GM12878 (cell line): ENCODE measurements around the gene GPR108. TPM values are rescaled to one million over a fixed set of nuclear protein-coding genes. Genes with fewer than 3 reads are reported as not detected.

Experiments
- ATAC-seq: fragments of 200-7000 bp; cut with Tn5 transposase; 3 replicates; pipeline ENCODE4 v1.9.1; 2020; ENCODE audit warnings: mild to moderate bottlenecking, moderate library complexity
- BruUV-seq: library from RNA; stranded (reverse); fragments of 400-500 nt; replicated peaks from 2 replicates; lab custom pipeline; 2021; lab: Mats Ljungman, UMichigan
- CTCF ChIA-PET: fragments of 300-600 bp; sonication (Branson Sonifier 250); formaldehyde crosslinking; extraction: SDS; loops from one replicate; lab custom pipeline; 2021; ENCODE audit warnings: inconsistent platforms; lab: Yijun Ruan, JAX
- POLR2A ChIA-PET: fragments of 350-600 bp; formaldehyde crosslinking; extraction: SDS; loops from one replicate; lab custom pipeline; 2021; ENCODE audit warnings: inconsistent platforms; lab: Charles Lee
- RAD21 ChIA-PET: fragments of 300-600 bp; sonication (Branson Sonifier 250); formaldehyde crosslinking; loops from one replicate; lab custom pipeline; 2023; ENCODE audit warnings: antibody characterized with exemption; ENCODE audit not compliant: unreplicated experiment; lab: Charles Lee
- SMC1A ChIA-PET: fragments of 300-600 bp; sonication (Branson Sonifier 250); formaldehyde crosslinking; loops from one replicate; lab custom pipeline; 2023; ENCODE audit not compliant: unreplicated experiment, uncharacterized antibody; lab: Charles Lee
- DNase-seq: peaks from one replicate; pipeline ENCODE4 v3.0.0-alpha.2; 2011; ENCODE audit warnings: low read depth, low spot score
- FAIRE-seq: peaks from 3 replicates; lab custom pipeline; 2011; peaks lifted over from hg19 to GRCh38; lab: Jason Lieb, UNC
- H2AFZ ChIP-seq: 2 replicates; pipeline ENCODE4 v1.6.0; 2011; ENCODE audit warnings: low read depth, low read length, control low read depth; ENCODE audit not compliant: control insufficient read depth
- H3K27ac ChIP-seq: 2 replicates; pipeline ENCODE4 v1.5.1; 2011; ENCODE audit warnings: control low read depth; ENCODE audit not compliant: control insufficient read depth, insufficient read depth
- H3K27me3 ChIP-seq, 2 experiments: replicated peaks in 1 of 2; 2 replicates each; pipeline versions ENCODE4 v1.6.0 to v1.6.1; 2011; ENCODE audit warnings: low read length in 1 of 2; ENCODE audit not compliant: control insufficient read depth in 2 of 2, insufficient read depth in 2 of 2
- H3K36me3 ChIP-seq, 2 experiments: 2 replicates each; pipeline ENCODE4 v1.5.1; 2011; ENCODE audit warnings: low read length in 1 of 2; ENCODE audit not compliant: control insufficient read depth in 2 of 2, insufficient read depth in 2 of 2
- H3K4me1 ChIP-seq: 2 replicates; pipeline ENCODE4 v1.6.1; 2011; ENCODE audit warnings: mild to moderate bottlenecking, low read length, moderate library complexity, mixed read lengths; ENCODE audit not compliant: control insufficient read depth, insufficient read depth
- H3K4me2 ChIP-seq: 2 replicates; pipeline ENCODE4 v1.6.0; 2011; ENCODE audit warnings: control low read depth; ENCODE audit not compliant: control insufficient read depth, insufficient read depth
- H3K4me3 ChIP-seq: fragments of 200-600 bp; sonication (generic); 2 replicates; pipeline ENCODE4 v1.5.1; 2016
- H3K79me2 ChIP-seq: 2 replicates; pipeline ENCODE4 v1.6.0; 2011; ENCODE audit warnings: low read length; ENCODE audit not compliant: control insufficient read depth, insufficient read depth
- H3K9ac ChIP-seq: 2 replicates; pipeline ENCODE4 v1.8.0; 2011; ENCODE audit warnings: low read length, control low read depth, mixed read lengths; ENCODE audit not compliant: control insufficient read depth, insufficient read depth
- H3K9me3 ChIP-seq: replicated peaks from 3 replicates; pipeline ENCODE4 v1.5.1; 2011; ENCODE audit warnings: mild to moderate bottlenecking, low read length; ENCODE audit not compliant: control insufficient read depth, insufficient read depth
- H4K20me1 ChIP-seq: 2 replicates; pipeline ENCODE4 v1.6.0; 2011; ENCODE audit not compliant: control insufficient read depth, insufficient read depth
- MYB ChIP-seq: fragments of 150-350 bp; IDR thresholded peaks from 2 replicates; pipeline ENCODE4 v1.6.1; 2014; ENCODE audit warnings: mild to moderate bottlenecking, low read depth, low read length, borderline replicate concordance
- NFYB ChIP-seq: IDR thresholded peaks from 2 replicates; pipeline ENCODE4 v1.6.1; 2011; ENCODE audit warnings: low read depth, mild to moderate bottlenecking, low read length, improper control_type of control experiment, moderate library complexity; ENCODE audit not compliant: insufficient read depth
- SIN3A ChIP-seq: IDR thresholded peaks from 2 replicates; pipeline ENCODE4 v1.6.1; 2012; ENCODE audit warnings: low read depth, low read length, improper control_type of control experiment
- SUZ12 ChIP-seq: fragments of 200-600 bp; sonication (generic); IDR thresholded peaks from one replicate; pipeline ENCODE4 v1.6.1; 2018; ENCODE audit warnings: antibody characterized with exemption, mild to moderate bottlenecking; ENCODE audit not compliant: unreplicated experiment
- TAF1 ChIP-seq: IDR thresholded peaks from 2 replicates; pipeline ENCODE4 v1.6.1; 2011; ENCODE audit warnings: mild to moderate bottlenecking, low read depth, low read length, borderline replicate concordance
- TCF12 ChIP-seq: IDR thresholded peaks from 2 replicates; pipeline ENCODE4 v1.6.1; 2011; ENCODE audit warnings: low read depth, mild to moderate bottlenecking, low read length
- WGBS: methylation state at CpG from one replicate; pipeline ENCODE4 v1.1.6; 2016; ENCODE audit warnings: low lambda C conversion rate; ENCODE audit not compliant: insufficient replicate concordance, insufficient coverage; ENCODE audit errors: missing lambda C conversion rate; 5-methylcytosine and 5-hydroxymethylcytosine counted together
- in situ Hi-C: fragments of 300-500 bp; cut with MboI; formaldehyde crosslinking; loops from 9 replicates; pipeline ENCODE4 v1.14.3; 2018; ENCODE audit warnings: mixed read lengths
- intact Hi-C: fragments of 100-400 bp; cut with micrococcal nuclease; formaldehyde crosslinking; loops from one replicate; pipeline ENCODE4 v1.14.2; 2022; ENCODE audit not compliant: unreplicated experiment
- microRNA-seq: library from miRNA; unstranded; fragments of <30 nt; microRNA quantifications from one replicate; pipeline ENCODE4, GENCODE V29; 2018
- polyA plus RNA-seq, 11 experiments: library from polyadenylated mRNA; depleted of rRNA in 4 of 11; unstranded in 6 of 11; stranded (reverse) in 5 of 11; fragments of >200 nt; fragmentation: Nextera tagmentation in 4 of 11; fragmentation: Illumina TruSeq in 1 of 11; extraction: Ambion mirVana in 4 of 11; extraction: Trizol in 1 of 11; gene quantifications; 1 replicate in 1 of 11; 2 replicates in 10 of 11; pipeline versions ENCODE4 v1.2.1 to v1.2.3, GENCODE V29; 2011 to 2016; ENCODE audit warnings: inconsistent platforms in 2 of 11, missing spikeins in 2 of 11, low read depth in 1 of 11
- total RNA-seq, 4 experiments: library from RNA; depleted of rRNA in 3 of 4; stranded (reverse); fragments of >200 nt in 3 of 4; fragmentation: Illumina TruSeq in 1 of 4; extraction: Trizol in 1 of 4; gene quantifications; 2 replicates each; pipeline versions ENCODE4 v1.2.1 to v1.2.3, GENCODE V29; 2013 to 2021

Gene GPR108
- total and polyA plus RNA-seq, 10 of the 15 experiments (the other 5 are each of a cell fraction or from before 2014, with no cell fraction given) = 4.4 to 87.2 (median 57.1) TPM

- peaks cover 6% of the 10 kb centered on the region for H3K4me1 ChIP-seq
- no peak for DNase-seq
- no peak for FAIRE-seq
- ChIA-PET RAD21 (no interaction called here), POLR2A (interaction anchor here (0.8 kb wide), 1 partner anchor 10 kb away, joined by 3 read pairs; no protein-coding TSS in a partner anchor), SMC1A (interaction anchor here (1.2 to 1.3 kb wide), 2 partner anchors 21 to 35 kb away, joined by 3 read pairs; no protein-coding TSS in a partner anchor), CTCF (interaction anchor here (0.6 kb wide), 1 partner anchor 9 kb away, joined by 5 read pairs; no protein-coding TSS in a partner anchor)
- no TSS peak for BruUV-seq
- no peaks in the 10 kb centered on the region; a peak in 1 of 4 replicates for H3K36me3 ChIP-seq
- H4K20me1 ChIP-seq = no peaks in the 10 kb centered on the region
- H3K79me2 ChIP-seq = no peaks in the 10 kb centered on the region
- in situ Hi-C loops (no loop called here), intact Hi-C loops (no loop called here)
- no peaks in the 10 kb centered on the region for H3K9me3 ChIP-seq
- TF ChIP-seq SUZ12 (no peak), TAF1 (no peak), SIN3A (no peak), MYB (no peak), NFYB (no peak)
- H3K27ac ChIP-seq = no peak overlapping the region
- H3K9ac ChIP-seq = no peak overlapping the region
- no peak overlapping the region for H3K4me3 ChIP-seq
- 0% methylated on average over 3 of the region's 3 CpGs for WGBS
- no peak overlapping the region for H3K4me2 ChIP-seq
- no peaks in the 10 kb centered on the region for H3K27me3 ChIP-seq
- H2AFZ ChIP-seq = no peak overlapping the region
- no peak for ATAC-seq
Measured at GRCh38 chr19:6682607-6683128, 54.7 kb downstream of the GPR108 start.

- BruUV-seq = no TSS peak
- no peak for DNase-seq
- peaks cover 8% of the 10 kb centered on the region for H3K4me1 ChIP-seq
- WGBS = 88% methylated on average over 1 of the region's 1 CpG
- ChIA-PET CTCF (interaction anchor here (0.6 to 1.9 kb wide), 3 partner anchors 36 to 41 kb away, joined by 3 to 9 read pairs (median 3); no protein-coding TSS in a partner anchor), RAD21 (interaction anchor here (1.3 kb wide), 1 partner anchor 10 kb away, joined by 4 read pairs; no protein-coding TSS in a partner anchor), POLR2A (interaction anchor here (0.6 to 1.9 kb wide), 2 partner anchors 8 to 99 kb away, joined by 4 to 10 read pairs; no protein-coding TSS in a partner anchor)
- no peaks in the 10 kb centered on the region for H3K9me3 ChIP-seq
- H3K4me2 ChIP-seq = no peak overlapping the region
- no peak overlapping the region for H2AFZ ChIP-seq
- FAIRE-seq = no peak
- no peaks in the 10 kb centered on the region; a peak in 1 of 4 replicates for H3K36me3 ChIP-seq
- H3K79me2 ChIP-seq = no peaks in the 10 kb centered on the region
- intact Hi-C loops = no loop called here
- H3K27me3 ChIP-seq = no peaks in the 10 kb centered on the region
- no peak overlapping the region for H3K4me3 ChIP-seq
- no peak for TF ChIP-seq TCF12
- TF ChIP-seq, all 136 proteins: peak for 0
- Histone ChIP-seq H3K9ac (no peak overlapping the region), H3K27ac (no peak overlapping the region), H4K20me1 (no peaks in the 10 kb centered on the region)
- in situ Hi-C loops = no loop called here
- SMC1A ChIA-PET = interaction anchor here (1.0 to 2.3 kb wide), 4 partner anchors 10 to 41 kb away, joined by 3 to 7 read pairs (median 3); partner anchors contain the start of gene TNFSF14
- ATAC-seq = no peak
Measured at GRCh38 chr19:6680141-6680540, 57.2 kb downstream of the GPR108 start.

Small RNA genes within 50 kb of the gene (microRNA-seq; reads per million reads assigned to microRNA genes)
- 0.75 reads per million for gene MIR6791

Other genes with a start within 250 kb of the GPR108 start
Only the 7 nearest of the 9 such genes appear.
- 421 and 441 TPM in 2 replicates for gene CD70, start 146.4 kb downstream of the GPR108 start, total RNA-seq (2014; rRNA removed)
- 151 and 155 TPM in 2 replicates for gene CD70, start 146.4 kb downstream of the GPR108 start, total RNA-seq (2014; rRNA removed; fragmentation: Illumina TruSeq; extraction: Trizol)
- gene CD70, start 146.4 kb downstream of the GPR108 start, total RNA-seq (2021) = 269 and 285 TPM in 2 replicates
- 117 and 262 TPM in 2 replicates for gene CD70, start 146.4 kb downstream of the GPR108 start, polyA plus RNA-seq (2011; rRNA removed)
- 9.4 and 52.9 TPM in 2 replicates for gene CD70, start 146.4 kb downstream of the GPR108 start, polyA plus RNA-seq (2014; fragmentation: Illumina TruSeq; extraction: Trizol)
- gene CD70, start 146.4 kb downstream of the GPR108 start, polyA plus RNA-seq (2014; fragmentation: Nextera tagmentation; extraction: Ambion mirVana) = 10 to 100 TPM; 16.4 to 35.8 TPM
- 405 and 437 TPM in 2 replicates for gene CD70, start 146.4 kb downstream of the GPR108 start, polyA plus RNA-seq (2014; rRNA removed)
- 100 to 1,000 TPM; 348 to 371 TPM for gene CD70, start 146.4 kb downstream of the GPR108 start, polyA plus RNA-seq (2016; fragmentation: Nextera tagmentation; extraction: Ambion mirVana)
- 37.2 and 38.9 TPM in 2 replicates for gene TNFSF14, start 67.4 kb downstream of the GPR108 start, total RNA-seq (2014; rRNA removed)
- gene TNFSF14, start 67.4 kb downstream of the GPR108 start, total RNA-seq (2014; rRNA removed; fragmentation: Illumina TruSeq; extraction: Trizol) = 30.6 and 31.4 TPM in 2 replicates
- gene TNFSF14, start 67.4 kb downstream of the GPR108 start, total RNA-seq (2021) = 36.7 and 40.5 TPM in 2 replicates
- 17.3 and 21.7 TPM in 2 replicates for gene TNFSF14, start 67.4 kb downstream of the GPR108 start, polyA plus RNA-seq (2011; rRNA removed)
- 34.2 and 34.7 TPM in 2 replicates for gene TNFSF14, start 67.4 kb downstream of the GPR108 start, polyA plus RNA-seq (2014; fragmentation: Illumina TruSeq; extraction: Trizol)
- gene TNFSF14, start 67.4 kb downstream of the GPR108 start, polyA plus RNA-seq (2014; fragmentation: Nextera tagmentation; extraction: Ambion mirVana) = 1 to 10 TPM; 4.3 to 5.7 TPM
- 26.6 and 29.4 TPM in 2 replicates for gene TNFSF14, start 67.4 kb downstream of the GPR108 start, polyA plus RNA-seq (2014; rRNA removed)
- gene TNFSF14, start 67.4 kb downstream of the GPR108 start, polyA plus RNA-seq (2016; fragmentation: Nextera tagmentation; extraction: Ambion mirVana) = 10 to 100 TPM; 30.0 to 31.2 TPM
- 0.28 and 1.6 TPM in 2 replicates for gene C3, start 16.9 kb downstream of the GPR108 start, total RNA-seq (2014; rRNA removed)
- 0.54 and 1.1 TPM in 2 replicates for gene C3, start 16.9 kb downstream of the GPR108 start, total RNA-seq (2014; rRNA removed; fragmentation: Illumina TruSeq; extraction: Trizol)
- 5.9 and 6.7 TPM in 2 replicates for gene C3, start 16.9 kb downstream of the GPR108 start, total RNA-seq (2021)
- gene C3, start 16.9 kb downstream of the GPR108 start, polyA plus RNA-seq (2011; rRNA removed) = 1.1 and 1.9 TPM in 2 replicates
- 0.79 and 3.0 TPM in 2 replicates for gene C3, start 16.9 kb downstream of the GPR108 start, polyA plus RNA-seq (2014; fragmentation: Illumina TruSeq; extraction: Trizol)
- gene C3, start 16.9 kb downstream of the GPR108 start, polyA plus RNA-seq (2014; fragmentation: Nextera tagmentation; extraction: Ambion mirVana) = 1 to 10 TPM in 1 of 2 experiments, under 1 TPM in 1; 0.64 to 2.7 TPM
- gene C3, start 16.9 kb downstream of the GPR108 start, polyA plus RNA-seq (2014; rRNA removed) = 0.95 and 2.2 TPM in 2 replicates
- under 1 TPM; 0.20 to 0.25 TPM for gene C3, start 16.9 kb downstream of the GPR108 start, polyA plus RNA-seq (2016; fragmentation: Nextera tagmentation; extraction: Ambion mirVana)
- gene TRIP10, start 2.1 kb upstream of the GPR108 start, total RNA-seq (2014; rRNA removed) = 34.6 and 39.5 TPM in 2 replicates
- gene TRIP10, start 2.1 kb upstream of the GPR108 start, total RNA-seq (2014; rRNA removed; fragmentation: Illumina TruSeq; extraction: Trizol) = 28.1 and 28.5 TPM in 2 replicates
- gene TRIP10, start 2.1 kb upstream of the GPR108 start, total RNA-seq (2021) = 48.6 and 52.7 TPM in 2 replicates
- 30.1 and 44.0 TPM in 2 replicates for gene TRIP10, start 2.1 kb upstream of the GPR108 start, polyA plus RNA-seq (2011; rRNA removed)
- 34.7 and 38.5 TPM in 2 replicates for gene TRIP10, start 2.1 kb upstream of the GPR108 start, polyA plus RNA-seq (2014; fragmentation: Illumina TruSeq; extraction: Trizol)
- 1 to 10 TPM in 1 of 2 experiments, under 1 TPM in 1; 0.79 to 2.2 TPM for gene TRIP10, start 2.1 kb upstream of the GPR108 start, polyA plus RNA-seq (2014; fragmentation: Nextera tagmentation; extraction: Ambion mirVana)
- 54.5 and 56.3 TPM in 2 replicates for gene TRIP10, start 2.1 kb upstream of the GPR108 start, polyA plus RNA-seq (2014; rRNA removed)
- gene TRIP10, start 2.1 kb upstream of the GPR108 start, polyA plus RNA-seq (2016; fragmentation: Nextera tagmentation; extraction: Ambion mirVana) = 10 to 100 TPM; 26.6 to 30.4 TPM
- 16.8 and 20.6 TPM in 2 replicates for gene SH2D3A, start 29.9 kb upstream of the GPR108 start, total RNA-seq (2014; rRNA removed)
- gene SH2D3A, start 29.9 kb upstream of the GPR108 start, total RNA-seq (2014; rRNA removed; fragmentation: Illumina TruSeq; extraction: Trizol) = 6.0 and 8.7 TPM in 2 replicates
- 18.8 and 20.6 TPM in 2 replicates for gene SH2D3A, start 29.9 kb upstream of the GPR108 start, total RNA-seq (2021)
- gene SH2D3A, start 29.9 kb upstream of the GPR108 start, polyA plus RNA-seq (2011; rRNA removed) = 4.9 and 6.6 TPM in 2 replicates
- gene SH2D3A, start 29.9 kb upstream of the GPR108 start, polyA plus RNA-seq (2014; fragmentation: Illumina TruSeq; extraction: Trizol) = 3.4 and 7.7 TPM in 2 replicates
- 1 to 10 TPM in 1 of 2 experiments, under 1 TPM in 1; 0.77 to 1.4 TPM for gene SH2D3A, start 29.9 kb upstream of the GPR108 start, polyA plus RNA-seq (2014; fragmentation: Nextera tagmentation; extraction: Ambion mirVana)
- 24.4 and 24.7 TPM in 2 replicates for gene SH2D3A, start 29.9 kb upstream of the GPR108 start, polyA plus RNA-seq (2014; rRNA removed)
- 10 to 100 TPM; 10.3 to 12.9 TPM for gene SH2D3A, start 29.9 kb upstream of the GPR108 start, polyA plus RNA-seq (2016; fragmentation: Nextera tagmentation; extraction: Ambion mirVana)
- gene VAV1, start 35.1 kb upstream of the GPR108 start, total RNA-seq (2014; rRNA removed) = 46.4 and 50.7 TPM in 2 replicates
- 39.9 and 44.5 TPM in 2 replicates for gene VAV1, start 35.1 kb upstream of the GPR108 start, total RNA-seq (2014; rRNA removed; fragmentation: Illumina TruSeq; extraction: Trizol)
- gene VAV1, start 35.1 kb upstream of the GPR108 start, total RNA-seq (2021) = 65.4 and 76.8 TPM in 2 replicates
- gene VAV1, start 35.1 kb upstream of the GPR108 start, polyA plus RNA-seq (2011; rRNA removed) = 21.9 and 36.9 TPM in 2 replicates
- 31.2 and 47.2 TPM in 2 replicates for gene VAV1, start 35.1 kb upstream of the GPR108 start, polyA plus RNA-seq (2014; fragmentation: Illumina TruSeq; extraction: Trizol)
- gene VAV1, start 35.1 kb upstream of the GPR108 start, polyA plus RNA-seq (2014; fragmentation: Nextera tagmentation; extraction: Ambion mirVana) = 1 to 10 TPM; 1.6 to 4.3 TPM
- gene VAV1, start 35.1 kb upstream of the GPR108 start, polyA plus RNA-seq (2014; rRNA removed) = 48.5 and 52.7 TPM in 2 replicates
- 10 to 100 TPM; 15.0 to 15.9 TPM for gene VAV1, start 35.1 kb upstream of the GPR108 start, polyA plus RNA-seq (2016; fragmentation: Nextera tagmentation; extraction: Ambion mirVana)
- 10.2 and 11.3 TPM in 2 replicates for gene ADGRE1, start 150.0 kb upstream of the GPR108 start, total RNA-seq (2014; rRNA removed)
- gene ADGRE1, start 150.0 kb upstream of the GPR108 start, total RNA-seq (2014; rRNA removed; fragmentation: Illumina TruSeq; extraction: Trizol) = 8.4 and 9.4 TPM in 2 replicates
- gene ADGRE1, start 150.0 kb upstream of the GPR108 start, total RNA-seq (2021) = 7.9 and 8.9 TPM in 2 replicates
- 25.7 and 35.7 TPM in 2 replicates for gene ADGRE1, start 150.0 kb upstream of the GPR108 start, polyA plus RNA-seq (2011; rRNA removed)
- 11.6 and 12.7 TPM in 2 replicates for gene ADGRE1, start 150.0 kb upstream of the GPR108 start, polyA plus RNA-seq (2014; fragmentation: Illumina TruSeq; extraction: Trizol)
- gene ADGRE1, start 150.0 kb upstream of the GPR108 start, polyA plus RNA-seq (2014; fragmentation: Nextera tagmentation; extraction: Ambion mirVana) = 10 to 100 TPM; 14.4 to 23.7 TPM
- 9.4 and 9.7 TPM in 2 replicates for gene ADGRE1, start 150.0 kb upstream of the GPR108 start, polyA plus RNA-seq (2014; rRNA removed)
- gene ADGRE1, start 150.0 kb upstream of the GPR108 start, polyA plus RNA-seq (2016; fragmentation: Nextera tagmentation; extraction: Ambion mirVana) = 1 to 10 TPM; 8.6 TPM